ENCODE measurements around the gene NR5A1.
A peak's percentile ranks its signal among the peaks of the same experiment; 100 is the strongest.

Gene NR5A1

GRCh38 chr9:124532897-124533296 is 25.7 kb upstream of the NR5A1 start:
- no peak for DNase-seq

GRCh38 chr9:124531115-124531514 is 23.9 kb upstream of the NR5A1 start:
- Histone ChIP-seq H3K36me3 (replicated peaks) (no peaks in the 10 kb centered on the region), H3K4me3 (ENCODE audit: low read depth, low read length) (no peak overlapping the region), H3K27ac (no peak overlapping the region), H3K27me3 (replicated peaks) (no peaks in the 10 kb centered on the region)
- in situ Hi-C loops (cut with HindIII; ENCODE audit: low pct_ligation_motif_present, low sequenced_read_pairs) = no loop called here
- TF ChIP-seq CTCF (IDR thresholded peaks at IDR 0.05; ENCODE audit: low read depth, low read length, missing control alignments) = no peak
- no peak for DNase-seq

More at GRCh38 chr9:124532897-124533296, 25.7 kb upstream of the NR5A1 start:
- Histone ChIP-seq H3K4me3 (ENCODE audit: low read depth, low read length) (no peak overlapping the region), H3K27me3 (replicated peaks) (no peaks in the 10 kb centered on the region), H3K27ac (no peak overlapping the region), H3K36me3 (replicated peaks) (no peaks in the 10 kb centered on the region)
- in situ Hi-C loops (cut with HindIII; ENCODE audit: low pct_ligation_motif_present, low sequenced_read_pairs) = no loop called here
- no peak for TF ChIP-seq CTCF (IDR thresholded peaks at IDR 0.05; ENCODE audit: low read depth, low read length, missing control alignments)

GRCh38 chr9:124530246-124530645 is 23.0 kb upstream of the NR5A1 start:
- in situ Hi-C loops (cut with HindIII; ENCODE audit: low pct_ligation_motif_present, low sequenced_read_pairs) = no loop called here
- no peak overlapping the region for H3K27ac ChIP-seq
- no peaks in the 10 kb centered on the region for H3K36me3 ChIP-seq (replicated peaks)
- no peak for TF ChIP-seq CTCF (IDR thresholded peaks at IDR 0.05; ENCODE audit: low read depth, low read length, missing control alignments)
- no peaks in the 10 kb centered on the region for H3K27me3 ChIP-seq (replicated peaks)
- DNase-seq = no peak
- H3K4me3 ChIP-seq (ENCODE audit: low read depth, low read length) = no peak overlapping the region

GRCh38 chr9:124527781-124528180 is 20.6 kb upstream of the NR5A1 start:
- no peak for TF ChIP-seq CTCF (IDR thresholded peaks at IDR 0.05; ENCODE audit: low read depth, low read length, missing control alignments)
- DNase-seq = peak; percentile 28
- Histone ChIP-seq H3K36me3 (replicated peaks) (no peaks in the 10 kb centered on the region), H3K27ac (no peak overlapping the region), H3K27me3 (replicated peaks) (no peaks in the 10 kb centered on the region), H3K4me3 (ENCODE audit: low read depth, low read length) (no peak overlapping the region)
- in situ Hi-C loops (cut with HindIII; ENCODE audit: low pct_ligation_motif_present, low sequenced_read_pairs) = no loop called here

- Histone ChIP-seq H3K4me3 (ENCODE audit: low read depth, low read length) (no peak overlapping the region), H3K27me3 (replicated peaks) (no peaks in the 10 kb centered on the region), H3K27ac (no peak overlapping the region), H3K36me3 (replicated peaks) (no peaks in the 10 kb centered on the region)
- DNase-seq = no peak
- in situ Hi-C loops (cut with HindIII; ENCODE audit: low pct_ligation_motif_present, low sequenced_read_pairs) = no loop called here
- no peak for TF ChIP-seq CTCF (IDR thresholded peaks at IDR 0.05; ENCODE audit: low read depth, low read length, missing control alignments)
Observed at GRCh38 chr9:124526174-124526573, 19.0 kb upstream of the NR5A1 start.
